ENCODE measurements around the gene SPRTN. TPM values are rescaled to one million over a fixed set of nuclear protein-coding genes. Genes with fewer than 3 reads are reported as not detected.

The SPRTN gene
- total and polyA plus RNA-seq, 2 of the 4 experiments (the other 2 are of a cell fraction): 6.5 to 17.4 TPM

GRCh38 chr1:231348442-231348841 is 10.3 kb downstream of the SPRTN start:
- Histone ChIP-seq H2BK120ac (ENCODE audit: low read depth, low read length) (no peak overlapping the region), H2AK5ac (ENCODE audit: low read depth, low read length) (no peak overlapping the region), H3K56ac (ENCODE audit: extremely low read depth, insufficient read depth, low read length) (no peak overlapping the region), H3K14ac (replicated peaks; ENCODE audit: low read depth, low read length) (no peak overlapping the region), H2AFZ (replicated peaks; ENCODE audit: low read length, poor library complexity) (no peak overlapping the region), H3K4me2 (ENCODE audit: low read depth, low read length) (no peak overlapping the region), H4K20me1 (ENCODE audit: insufficient read depth, low read length) (no peaks in the 10 kb centered on the region), H3K18ac (ENCODE audit: low read depth, low read length) (no peak overlapping the region), H3K27ac (ENCODE audit: insufficient read depth, low read length) (no peak overlapping the region), H3K9me1 (ENCODE audit: insufficient read depth, low read length) (no peaks in the 10 kb centered on the region), H2BK15ac (ENCODE audit: low read depth, low read length) (no peak overlapping the region), H3K27me3 (ENCODE audit: control insufficient read depth, insufficient read depth, low read length) (no peaks in the 10 kb centered on the region), H4K91ac (ENCODE audit: insufficient read depth, low read depth, low read length) (no peak overlapping the region), H3K4me1 (ENCODE audit: control insufficient read depth, insufficient read depth, low read length) (no peaks in the 10 kb centered on the region), H2AK9ac (replicated peaks; ENCODE audit: low read depth, low read length, poor library complexity) (no peak overlapping the region), H3K79me1 (ENCODE audit: low read depth in 1 of 2, low read length in 2 of 2) (peaks cover 7 to 21% of the 10 kb centered on the region in 2 experiments), H3K4ac (ENCODE audit: low read depth, low read length) (no peak overlapping the region), H4K5ac (ENCODE audit: low read depth, low read length) (no peak overlapping the region), H3K36me3 (ENCODE audit: control insufficient read depth, insufficient read depth, low read length) (peaks cover 13% of the 10 kb centered on the region), H3K9me3 (ENCODE audit: control insufficient read depth, insufficient read depth, low read length) (no peaks in the 10 kb centered on the region), H3K4me3 (ENCODE audit: insufficient read depth, low read depth, low read length) (no peak overlapping the region), H2BK20ac (ENCODE audit: low read depth, low read length) (no peak overlapping the region), H2BK5ac (ENCODE audit: low read depth, low read length, poor library complexity, severe bottlenecking) (no peak overlapping the region), H4K8ac (ENCODE audit: low read depth in 2 of 2, low read length in 2 of 2) (no peak overlapping the region), H3K9ac (ENCODE audit: low read depth, low read length) (no peak overlapping the region), H3K23ac (ENCODE audit: low read depth, low read length) (no peak overlapping the region)
- in situ Hi-C loops (cut with MboI; ENCODE audit: low sequenced_read_pairs) (no loop called here), intact Hi-C loops (cut with micrococcal nuclease) (no loop called here), dilution Hi-C loops (cut with HindIII; ENCODE audit: low sequenced_read_pairs, unreplicated experiment) (no loop called here)
- WGBS, 2 experiments (ENCODE audit: extremely low coverage in 2 of 2, insufficient read length in 1 of 2): no CpG with 5 or more reads among the region's 4 CpGs
- BruUV-seq (replicated peaks): no TSS peak
- CTCF ChIA-PET: no interaction called here
- ATAC-seq (ENCODE audit: low read depth) (no peak), DNase-seq (no peak)
- no peak for TF ChIP-seq CEBPB (IDR thresholded peaks at IDR 0.05; ENCODE audit: low read depth, low read length)
- no peak for TF ChIP-seq FOS (IDR thresholded peaks at IDR 0.05; ENCODE audit: low read depth, low read length)
- TF ChIP-seq CTCF (conservative IDR thresholded peaks at IDR 0.05; ENCODE audit: low read depth, low read length): no peak
- TF ChIP-seq, protein P1, sequence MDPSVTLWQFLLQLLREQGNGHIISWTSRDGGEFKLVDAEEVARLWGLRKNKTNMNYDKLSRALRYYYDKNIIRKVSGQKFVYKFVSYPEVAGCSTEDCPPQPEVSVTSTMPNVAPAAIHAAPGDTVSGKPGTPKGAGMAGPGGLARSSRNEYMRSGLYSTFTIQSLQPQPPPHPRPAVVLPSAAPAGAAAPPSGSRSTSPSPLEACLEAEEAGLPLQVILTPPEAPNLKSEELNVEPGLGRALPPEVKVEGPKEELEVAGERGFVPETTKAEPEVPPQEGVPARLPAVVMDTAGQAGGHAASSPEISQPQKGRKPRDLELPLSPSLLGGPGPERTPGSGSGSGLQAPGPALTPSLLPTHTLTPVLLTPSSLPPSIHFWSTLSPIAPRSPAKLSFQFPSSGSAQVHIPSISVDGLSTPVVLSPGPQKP (IDR thresholded peaks at IDR 0.05; ENCODE audit: borderline replicate concordance, low read depth, low read length): no peak
- no peak for TF ChIP-seq RCOR1 (IDR thresholded peaks at IDR 0.05; ENCODE audit: insufficient replicate concordance, low read length)
- no peak for TF ChIP-seq MAZ (IDR thresholded peaks at IDR 0.05; ENCODE audit: borderline replicate concordance, low read depth, low read length)
- no peak for TF ChIP-seq RAD21 (IDR thresholded peaks at IDR 0.05; ENCODE audit: low read length)
- TF ChIP-seq, protein P2, sequence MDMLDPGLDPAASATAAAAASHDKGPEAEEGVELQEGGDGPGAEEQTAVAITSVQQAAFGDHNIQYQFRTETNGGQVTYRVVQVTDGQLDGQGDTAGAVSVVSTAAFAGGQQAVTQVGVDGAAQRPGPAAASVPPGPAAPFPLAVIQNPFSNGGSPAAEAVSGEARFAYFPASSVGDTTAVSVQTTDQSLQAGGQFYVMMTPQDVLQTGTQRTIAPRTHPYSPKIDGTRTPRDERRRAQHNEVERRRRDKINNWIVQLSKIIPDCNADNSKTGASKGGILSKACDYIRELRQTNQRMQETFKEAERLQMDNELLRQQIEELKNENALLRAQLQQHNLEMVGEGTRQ (IDR thresholded peaks at IDR 0.05; ENCODE audit: low read depth, low read length): no peak
- TF ChIP-seq BHLHE40 (IDR thresholded peaks at IDR 0.05; ENCODE audit: low read depth, low read length): no peak
- no peak for TF ChIP-seq SMC3 (IDR thresholded peaks at IDR 0.05; ENCODE audit: low read depth, low read length)
- TF ChIP-seq CHD1 (IDR thresholded peaks at IDR 0.05; ENCODE audit: low read depth, low read length): no peak
- no peak for TF ChIP-seq POLR2A (IDR thresholded peaks at IDR 0.05; ENCODE audit: low read depth, low read length)
- no peak for TF ChIP-seq RFX5 (IDR thresholded peaks at IDR 0.05; ENCODE audit: low read depth, low read length)
- no peak for TF ChIP-seq NFE2L2 (IDR thresholded peaks at IDR 0.05; ENCODE audit: low read depth, low read length)
- no peak for TF ChIP-seq MAFK (IDR thresholded peaks at IDR 0.05; ENCODE audit: low read depth, low read length)
- POLR2A ChIA-PET (ENCODE audit: unreplicated experiment): no interaction called here
